Mucosa of descending colon (tissue), 3 donors: ENCODE data around the gene APCDD1. TPM values are rescaled to one million over a fixed set of nuclear protein-coding genes. Genes with fewer than 3 reads are reported as not detected.

Source experiments
- ATAC-seq: fragments of 200-7000 bp; cut with Tn5 transposase; one replicate; pipeline ENCODE4 v1.9.1; 2020; ENCODE audit warnings: mild to moderate bottlenecking, moderate library complexity
- DNase-seq, 3 donors: peaks; one replicate each; pipeline ENCODE4 v3.0.0-alpha.2; 2020
- H3K36me3 ChIP-seq: fragments of 200-600 bp; one replicate; pipeline ENCODE4 v1.8.0; 2021; ENCODE audit warnings: low read depth, mild to moderate bottlenecking
- H3K4me1 ChIP-seq: fragments of 200-600 bp; one replicate; pipeline ENCODE4 v1.8.0; 2021; ENCODE audit warnings: low read depth, mild to moderate bottlenecking
- H3K4me3 ChIP-seq: fragments of 200-600 bp; one replicate; pipeline ENCODE4 v1.8.0; 2021; ENCODE audit warnings: mild to moderate bottlenecking
- H3K9me3 ChIP-seq: fragments of 200-600 bp; one replicate; pipeline ENCODE4 v1.8.0; 2021; ENCODE audit warnings: mild to moderate bottlenecking
- intact Hi-C, 2 donors: fragments of 100-400 bp; cut with DNase I in 1 of 2; cut with micrococcal nuclease in 1 of 2; formaldehyde crosslinking; loops; one replicate each; pipeline versions ENCODE4 v1.11.0 to v1.11.1; 2022; cut with DNase I, micrococcal nuclease
- total RNA-seq, 3 donors: library from RNA; stranded (reverse); fragmentation: NEBNext Ultra II Directional in 2 of 3; extraction: Animal tissue kit (Norgen Biotek cat#: 25700) in 2 of 3; gene quantifications; one replicate each; pipeline versions ENCODE4 v1.2.1 to v1.2.4, GENCODE V29; 2021 to 2023
- TF ChIP-seq, protein P1 (sequence below): fragments of 200-600 bp; IDR thresholded peaks from one replicate; pipeline ENCODE4 v1.8.0; 2022; ENCODE audit warnings: antibody characterized with exemption, mild to moderate bottlenecking
- donor health status: DM: no; HTN: no; CAD: no; lungs with moderate emphysema.
- donor health status: DM: no; HTN: no; CAD: no.
- donor health status: DM: no; HTN: yes; CAD: no.

APCDD1 gene
- total RNA-seq, 3 donors from 2014 or later, result 3.8 to 29.7 (median 15.2) TPM

DNA sequence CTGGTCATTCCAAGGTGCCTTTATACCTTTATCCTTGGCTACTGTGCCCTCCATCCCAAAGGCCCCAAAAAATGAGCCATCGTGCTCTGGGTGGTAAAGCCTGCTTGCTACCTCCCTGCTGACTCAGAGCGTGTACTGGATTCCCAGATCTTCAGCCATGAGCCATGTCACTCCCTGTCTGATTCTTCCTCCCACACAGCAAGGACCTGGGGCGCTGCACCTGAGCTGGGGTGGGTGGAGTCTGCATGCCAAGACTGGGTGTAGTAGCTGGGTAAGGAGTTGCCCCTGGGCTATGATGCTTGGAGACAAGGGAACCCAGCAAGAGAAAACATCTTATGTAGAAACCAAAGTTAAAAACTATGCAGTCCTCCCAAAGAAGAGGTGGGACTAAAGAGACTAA, 37.2 kb upstream of the APCDD1 start:
- Histone ChIP-seq H3K4me1 (no peaks in the 10 kb centered on the region), H3K9me3 (no peaks in the 10 kb centered on the region), H3K4me3 (no peak overlapping the region), H3K36me3 (no peaks in the 10 kb centered on the region)
- DNase-seq (no peak), ATAC-seq (no peak)
- TF ChIP-seq, protein P1, sequence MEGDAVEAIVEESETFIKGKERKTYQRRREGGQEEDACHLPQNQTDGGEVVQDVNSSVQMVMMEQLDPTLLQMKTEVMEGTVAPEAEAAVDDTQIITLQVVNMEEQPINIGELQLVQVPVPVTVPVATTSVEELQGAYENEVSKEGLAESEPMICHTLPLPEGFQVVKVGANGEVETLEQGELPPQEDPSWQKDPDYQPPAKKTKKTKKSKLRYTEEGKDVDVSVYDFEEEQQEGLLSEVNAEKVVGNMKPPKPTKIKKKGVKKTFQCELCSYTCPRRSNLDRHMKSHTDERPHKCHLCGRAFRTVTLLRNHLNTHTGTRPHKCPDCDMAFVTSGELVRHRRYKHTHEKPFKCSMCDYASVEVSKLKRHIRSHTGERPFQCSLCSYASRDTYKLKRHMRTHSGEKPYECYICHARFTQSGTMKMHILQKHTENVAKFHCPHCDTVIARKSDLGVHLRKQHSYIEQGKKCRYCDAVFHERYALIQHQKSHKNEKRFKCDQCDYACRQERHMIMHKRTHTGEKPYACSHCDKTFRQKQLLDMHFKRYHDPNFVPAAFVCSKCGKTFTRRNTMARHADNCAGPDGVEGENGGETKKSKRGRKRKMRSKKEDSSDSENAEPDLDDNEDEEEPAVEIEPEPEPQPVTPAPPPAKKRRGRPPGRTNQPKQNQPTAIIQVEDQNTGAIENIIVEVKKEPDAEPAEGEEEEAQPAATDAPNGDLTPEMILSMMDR, result no peak
- intact Hi-C loops, result no loop called here

DNA sequence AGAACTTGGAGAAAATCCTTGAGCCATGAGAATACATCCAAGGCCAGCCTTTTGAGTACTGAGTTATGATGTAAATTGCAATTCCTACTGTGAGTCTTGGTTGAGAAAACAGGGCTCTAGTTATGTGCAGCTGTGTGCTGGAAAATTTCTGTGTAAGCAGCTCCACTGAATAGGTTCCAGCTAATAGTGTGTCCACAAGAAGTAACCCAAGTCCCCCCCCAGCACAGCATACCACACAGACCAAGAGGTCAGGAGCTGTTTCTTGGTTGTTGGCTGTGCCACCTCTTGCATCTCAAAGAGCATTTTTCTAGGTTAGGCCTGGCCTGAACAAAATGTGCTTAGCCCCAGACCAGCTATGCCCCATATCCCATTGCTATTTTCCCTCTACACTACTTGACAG, 36.8 kb upstream of the APCDD1 start:
- no peaks in the 10 kb centered on the region for H3K36me3 ChIP-seq
- intact Hi-C loops, result no loop called here
- no peak for DNase-seq
- TF ChIP-seq, protein P1, result no peak
- no peak overlapping the region for H3K4me3 ChIP-seq
- no peak for ATAC-seq
- no peaks in the 10 kb centered on the region for H3K4me1 ChIP-seq
- H3K9me3 ChIP-seq, result no peaks in the 10 kb centered on the region

DNA sequence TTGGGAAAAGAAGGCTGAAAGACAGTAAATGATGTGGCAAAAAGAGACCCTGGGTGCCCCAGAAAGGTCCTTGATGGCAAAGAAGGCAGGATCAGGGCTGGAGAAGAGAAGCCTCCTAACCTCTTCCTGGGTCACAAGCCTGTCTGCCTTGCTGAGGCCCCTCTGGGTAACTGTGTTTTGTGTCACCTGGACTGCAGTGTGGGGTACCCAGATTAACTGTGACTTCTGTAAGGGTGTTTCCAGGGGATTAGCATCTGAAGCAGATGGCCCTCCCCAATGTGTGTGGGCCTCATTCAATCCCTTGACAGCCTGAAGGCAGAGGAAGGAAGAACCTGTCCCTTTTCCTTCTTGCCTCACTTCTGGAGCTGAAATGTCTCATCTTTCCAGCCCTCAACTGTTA, 35.6 kb upstream of the APCDD1 start:
- Histone ChIP-seq H3K4me3 (no peak overlapping the region), H3K4me1 (no peaks in the 10 kb centered on the region), H3K9me3 (no peaks in the 10 kb centered on the region), H3K36me3 (no peaks in the 10 kb centered on the region)
- TF ChIP-seq, protein P1, result no peak
- intact Hi-C loops, result no loop called here
- ATAC-seq (no peak), DNase-seq (no peak)

DNA sequence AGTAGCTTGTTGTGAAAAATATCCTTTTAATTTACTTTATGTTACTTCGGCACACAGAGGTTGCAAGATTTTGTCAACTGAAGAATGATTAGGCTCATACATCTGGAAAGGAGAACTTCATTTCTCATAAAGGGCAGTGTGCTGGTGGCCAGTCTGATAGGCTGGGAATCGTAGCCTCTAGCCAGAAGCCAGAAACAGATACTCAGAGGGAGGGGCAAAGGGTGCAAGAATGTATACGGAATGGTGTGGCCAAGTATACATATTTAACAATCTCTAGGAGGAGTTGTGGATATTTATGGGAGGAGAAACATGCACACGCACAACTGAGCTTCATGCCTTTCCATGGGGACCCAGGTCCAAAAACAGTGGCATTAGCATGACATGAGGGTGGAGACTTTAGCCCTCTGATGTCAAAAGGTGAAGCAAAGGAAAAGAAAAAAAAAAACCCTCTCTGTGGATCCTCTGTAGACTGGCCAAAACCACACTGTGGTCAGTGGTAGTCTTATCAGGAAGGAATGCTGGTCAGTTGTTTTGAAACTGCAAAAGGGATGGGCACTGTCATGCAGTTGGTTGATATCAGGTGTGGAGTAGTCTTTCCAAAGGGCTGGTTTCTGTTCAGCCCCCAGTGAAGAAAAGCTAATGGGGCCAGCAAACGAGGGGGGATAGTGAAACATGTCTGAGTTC, 34.9 kb upstream of the APCDD1 start:
- Histone ChIP-seq H3K4me1 (no peaks in the 10 kb centered on the region), H3K4me3 (no peak overlapping the region), H3K9me3 (no peaks in the 10 kb centered on the region), H3K36me3 (no peaks in the 10 kb centered on the region)
- DNase-seq, result no peak
- intact Hi-C loops, result no loop called here
- no peak for ATAC-seq
- TF ChIP-seq, protein P1, result no peak

DNA sequence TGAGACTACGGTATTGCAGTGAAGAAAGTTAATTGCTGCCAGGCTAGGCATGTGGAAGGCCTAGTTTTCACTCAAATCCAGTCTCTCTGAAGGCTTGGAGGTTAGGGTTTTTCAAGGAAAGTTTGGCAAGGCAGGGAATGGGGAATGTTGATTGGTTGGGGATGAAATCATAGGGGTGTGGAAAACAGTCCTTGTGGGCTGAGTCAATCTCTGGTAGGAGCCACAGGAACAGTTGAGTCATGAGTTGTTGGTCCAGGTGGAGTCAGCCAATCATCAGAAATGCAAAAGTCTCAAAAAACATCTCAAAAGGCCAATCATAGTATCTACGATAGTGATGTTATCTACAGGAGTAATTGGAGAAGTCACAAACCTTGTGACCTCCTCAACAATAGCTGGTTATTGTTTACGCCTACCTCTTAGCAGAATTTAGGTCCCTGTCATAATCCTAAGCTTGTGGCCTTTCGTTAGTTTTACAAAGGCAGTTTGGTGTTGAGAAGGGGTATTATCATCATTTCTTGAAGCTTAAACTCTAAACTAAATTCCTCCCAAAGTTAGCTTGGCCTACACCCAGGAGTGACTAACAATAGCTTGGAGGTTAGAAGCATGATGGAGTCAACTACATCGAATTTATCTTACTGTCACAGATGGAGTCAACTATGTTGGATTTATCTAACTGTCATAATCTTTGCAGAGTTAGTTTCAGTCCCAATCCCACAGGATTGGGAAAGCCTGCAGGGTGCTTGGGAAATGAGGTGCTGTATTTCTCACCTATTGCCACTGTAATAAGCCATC, 33.7 kb upstream of the APCDD1 start:
- TF ChIP-seq, protein P1, result no peak
- Histone ChIP-seq H3K4me3 (no peak overlapping the region), H3K9me3 (no peaks in the 10 kb centered on the region), H3K4me1 (no peaks in the 10 kb centered on the region), H3K36me3 (no peaks in the 10 kb centered on the region)
- intact Hi-C loops, result no loop called here
- DNase-seq, result no peak
- ATAC-seq, result no peak
